Measurements from ENCODE around the gene USP20. TPM values are rescaled to one million over a fixed set of nuclear protein-coding genes. Genes with fewer than 3 reads are reported as not detected.

USP20 gene
- total RNA-seq, 2 donors from 2014 or later, result 50.1 to 52.5 TPM

- peak overlapping the region; percentile 83 for H3K27ac Mint-ChIP-seq
- H3K4me1 Mint-ChIP-seq, result peaks cover 16% of the 10 kb centered on the region
- peak overlapping the region; percentile 26 for H3K4me3 Mint-ChIP-seq
- H3K36me3 Mint-ChIP-seq (ENCODE audit: low read depth), result peaks cover 97% of the 10 kb centered on the region
- H3K9me3 Mint-ChIP-seq, result no peaks in the 10 kb centered on the region
- H3K27me3 Mint-ChIP-seq, result no peaks in the 10 kb centered on the region
- peak; percentile 72 for ATAC-seq (replicated peaks)
Observed at GRCh38 chr9:129910628-129911567, 75.6 kb downstream of the USP20 start.

GRCh38 chr9:129914051-129914450 lies 78.8 kb downstream of the USP20 start:
- H3K4me1 Mint-ChIP-seq, result peaks cover 18% of the 10 kb centered on the region
- no peak overlapping the region for H3K4me3 Mint-ChIP-seq
- H3K9me3 Mint-ChIP-seq, result no peaks in the 10 kb centered on the region
- H3K27me3 Mint-ChIP-seq, result no peaks in the 10 kb centered on the region
- H3K36me3 Mint-ChIP-seq (ENCODE audit: low read depth), result peaks cover 97% of the 10 kb centered on the region
- no peak for ATAC-seq (replicated peaks)
- H3K27ac Mint-ChIP-seq, result no peak overlapping the region

- Mint-ChIP-seq H3K27me3 (no peaks in the 10 kb centered on the region), H3K4me3 (no peak overlapping the region), H3K4me1 (peaks cover 16% of the 10 kb centered on the region), H3K27ac (no peak overlapping the region), H3K36me3 (ENCODE audit: low read depth) (peaks cover 97% of the 10 kb centered on the region), H3K9me3 (no peaks in the 10 kb centered on the region)
- no peak for ATAC-seq (replicated peaks)
Observed at GRCh38 chr9:129916707-129917106, 81.4 kb downstream of the USP20 start.

- Mint-ChIP-seq H3K27me3 (no peaks in the 10 kb centered on the region), H3K9me3 (no peaks in the 10 kb centered on the region), H3K27ac (peak overlapping the region; percentile 46), H3K4me1 (peaks cover 25% of the 10 kb centered on the region), H3K36me3 (ENCODE audit: low read depth) (peaks cover 97% of the 10 kb centered on the region), H3K4me3 (no peak overlapping the region)
- no peak for ATAC-seq (replicated peaks)
Observed at GRCh38 chr9:129918296-129918950, 83.2 kb downstream of the USP20 start.

GRCh38 chr9:129919277-129919676 lies 84.0 kb downstream of the USP20 start:
- H3K9me3 Mint-ChIP-seq, result no peaks in the 10 kb centered on the region
- H3K4me3 Mint-ChIP-seq, result peak overlapping the region; percentile 15
- peaks cover 97% of the 10 kb centered on the region for H3K36me3 Mint-ChIP-seq (ENCODE audit: low read depth)
- peak overlapping the region; percentile 73 for H3K27ac Mint-ChIP-seq
- ATAC-seq (replicated peaks), result no peak
- no peaks in the 10 kb centered on the region for H3K27me3 Mint-ChIP-seq
- peaks cover 30% of the 10 kb centered on the region for H3K4me1 Mint-ChIP-seq

- H3K36me3 Mint-ChIP-seq (ENCODE audit: low read depth), result peaks cover 100% of the 10 kb centered on the region
- no peaks in the 10 kb centered on the region for H3K9me3 Mint-ChIP-seq
- peaks cover 30% of the 10 kb centered on the region for H3K4me1 Mint-ChIP-seq
- H3K27me3 Mint-ChIP-seq, result no peaks in the 10 kb centered on the region
- peak overlapping the region; percentile 73 for H3K27ac Mint-ChIP-seq
- ATAC-seq (replicated peaks), result no peak
- H3K4me3 Mint-ChIP-seq, result peak overlapping the region; percentile 15
Observed at GRCh38 chr9:129919841-129920240, 84.6 kb downstream of the USP20 start.

- ATAC-seq (replicated peaks), result no peak
- H3K4me1 Mint-ChIP-seq, result peaks cover 24% of the 10 kb centered on the region
- no peaks in the 10 kb centered on the region for H3K9me3 Mint-ChIP-seq
- H3K4me3 Mint-ChIP-seq, result no peak overlapping the region
- peak overlapping the region; percentile 56 for H3K27ac Mint-ChIP-seq
- peaks cover 100% of the 10 kb centered on the region for H3K36me3 Mint-ChIP-seq (ENCODE audit: low read depth)
- no peaks in the 10 kb centered on the region for H3K27me3 Mint-ChIP-seq
Observed at GRCh38 chr9:129921905-129922304, 86.6 kb downstream of the USP20 start.

- no peaks in the 10 kb centered on the region for H3K27me3 Mint-ChIP-seq
- H3K9me3 Mint-ChIP-seq, result no peaks in the 10 kb centered on the region
- H3K36me3 Mint-ChIP-seq (ENCODE audit: low read depth), result peaks cover 100% of the 10 kb centered on the region
- peaks cover 22% of the 10 kb centered on the region for H3K4me1 Mint-ChIP-seq
- ATAC-seq (replicated peaks), result no peak
- no peak overlapping the region for H3K4me3 Mint-ChIP-seq
- H3K27ac Mint-ChIP-seq, result no peak overlapping the region
Observed at GRCh38 chr9:129923589-129923988, 88.3 kb downstream of the USP20 start.

GRCh38 chr9:129929496-129930125 lies 94.4 kb downstream of the USP20 start:
- Mint-ChIP-seq H3K27me3 (no peaks in the 10 kb centered on the region), H3K4me1 (peaks cover 31% of the 10 kb centered on the region), H3K36me3 (ENCODE audit: low read depth) (peaks cover 99% of the 10 kb centered on the region), H3K4me3 (peak overlapping the region; percentile 39), H3K9me3 (no peaks in the 10 kb centered on the region), H3K27ac (peak overlapping the region; percentile 72)
- peak; percentile 59 for ATAC-seq (replicated peaks)

GRCh38 chr9:129930743-129931142 lies 95.5 kb downstream of the USP20 start:
- Mint-ChIP-seq H3K36me3 (ENCODE audit: low read depth) (peaks cover 99% of the 10 kb centered on the region), H3K4me3 (peak overlapping the region; percentile 39), H3K9me3 (no peaks in the 10 kb centered on the region), H3K4me1 (peaks cover 31% of the 10 kb centered on the region), H3K27me3 (no peaks in the 10 kb centered on the region), H3K27ac (peak overlapping the region; percentile 72)
- no peak for ATAC-seq (replicated peaks)

Other genes starting within 250 kb of the USP20 start
- not detected for gene C9orf50, start 214.4 kb upstream of the USP20 start, total RNA-seq
- 10 to 100 TPM; 27.2 to 61.1 TPM for gene NTMT1, start 209.3 kb upstream of the USP20 start, total RNA-seq
- 10 to 100 TPM; 12.3 to 26.4 TPM for gene ASB6, start 193.3 kb upstream of the USP20 start, total RNA-seq
- under 1 TPM in 1 of 2 donors, not detected in 1; 0.32 TPM for gene PRRX2, start 169.8 kb upstream of the USP20 start, total RNA-seq
- gene PTGES, start 82.4 kb upstream of the USP20 start, total RNA-seq, result not detected
- gene TOR1B, start 32.3 kb upstream of the USP20 start, total RNA-seq, result 10 to 100 TPM; 22.0 to 26.6 TPM
- 10 to 100 TPM; 27.3 to 51.7 TPM for gene TOR1A, start 11.3 kb upstream of the USP20 start, total RNA-seq
- 10 to 100 TPM; 23.4 to 73.3 TPM for gene C9orf78, start 183 bp upstream of the USP20 start, total RNA-seq
- gene FNBP1, start 207.7 kb downstream of the USP20 start, total RNA-seq, result 100 to 1,000 TPM; 173 to 492 TPM
- gene GPR107, start 218.4 kb downstream of the USP20 start, total RNA-seq, result 10 to 100 TPM; 28.1 to 32.6 TPM

Measured in activated T-helper 17 cell treated with anti-CD3 and anti-CD28 coated beads, Interleukin-2, amount 50 U/mL, for 72 hours (primary cell).